ENCODE measurements around the gene TADA3. TPM values are rescaled to one million over a fixed set of nuclear protein-coding genes. Genes with fewer than 3 reads are reported as not detected.

TADA3 gene
- total and polyA plus RNA-seq, 10 donors = 33.6 to 73.7 (median 49.4) TPM

DNA sequence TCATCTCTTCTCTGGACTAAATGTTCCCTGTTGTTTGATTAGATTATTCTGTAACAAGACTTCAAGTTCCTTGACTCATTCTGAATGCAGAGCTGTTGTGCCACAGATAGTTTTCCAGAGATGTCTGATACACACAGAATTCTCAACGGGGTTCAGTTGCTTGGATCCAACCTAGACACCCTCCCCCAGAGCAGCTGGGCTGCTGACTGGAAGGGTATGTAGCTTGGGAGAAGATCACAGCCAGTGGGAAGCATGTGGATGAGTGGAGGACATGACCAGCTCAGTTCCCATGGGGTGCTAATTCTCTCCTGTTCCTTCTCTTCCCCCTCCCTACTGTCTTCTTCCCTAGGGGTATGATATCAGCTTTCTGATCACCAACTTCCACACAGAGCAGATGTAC lies 11.2 kb upstream of the TADA3 start:
- no peaks in the 10 kb centered on the region for H3K9me3 ChIP-seq
- no peak overlapping the region for H3K27ac ChIP-seq

DNA sequence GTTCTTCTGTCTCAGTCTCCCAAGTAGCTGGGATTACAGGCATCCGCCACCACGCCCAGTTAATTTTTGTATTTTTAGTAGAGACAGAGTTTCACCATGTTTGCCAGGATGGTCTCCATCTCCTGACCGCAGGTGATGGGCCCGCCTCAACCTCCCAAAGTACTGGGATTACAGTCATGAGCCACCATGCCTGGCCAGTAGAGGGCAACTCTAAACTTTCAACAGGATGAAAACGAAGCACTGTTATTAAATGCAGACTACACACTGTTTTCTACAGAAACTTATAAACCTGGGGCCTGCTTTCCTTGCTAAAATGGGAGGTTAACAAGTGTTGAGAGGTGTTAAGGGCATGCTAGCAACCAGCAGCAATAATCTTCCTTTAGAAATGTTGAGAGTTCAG lies 8.3 kb upstream of the TADA3 start:
- Histone ChIP-seq H3K4me1 (peaks cover 11 to 44% (median 20%) of the 10 kb centered on the region in 6 donors), H3K27me3 (replicated peaks in 1 of 7) (no peaks in the 10 kb centered on the region), H3K27ac (no peak overlapping the region), H3K9me3 (no peaks in the 10 kb centered on the region), H3K36me3 (peaks cover 19 to 100% (median 89%) of the 10 kb centered on the region in 6 donors), H3K4me3 (no peak overlapping the region)
- intact Hi-C loops (cut with DNase I; ENCODE audit: low total_unique reads) = no loop called here
- no peak for DNase-seq
- TF ChIP-seq POLR2AphosphoS5 (IDR thresholded peaks at IDR 0.05) (no peak), POLR2A (IDR thresholded peaks at IDR 0.05) (no peak)
- TF ChIP-seq, protein P1, sequence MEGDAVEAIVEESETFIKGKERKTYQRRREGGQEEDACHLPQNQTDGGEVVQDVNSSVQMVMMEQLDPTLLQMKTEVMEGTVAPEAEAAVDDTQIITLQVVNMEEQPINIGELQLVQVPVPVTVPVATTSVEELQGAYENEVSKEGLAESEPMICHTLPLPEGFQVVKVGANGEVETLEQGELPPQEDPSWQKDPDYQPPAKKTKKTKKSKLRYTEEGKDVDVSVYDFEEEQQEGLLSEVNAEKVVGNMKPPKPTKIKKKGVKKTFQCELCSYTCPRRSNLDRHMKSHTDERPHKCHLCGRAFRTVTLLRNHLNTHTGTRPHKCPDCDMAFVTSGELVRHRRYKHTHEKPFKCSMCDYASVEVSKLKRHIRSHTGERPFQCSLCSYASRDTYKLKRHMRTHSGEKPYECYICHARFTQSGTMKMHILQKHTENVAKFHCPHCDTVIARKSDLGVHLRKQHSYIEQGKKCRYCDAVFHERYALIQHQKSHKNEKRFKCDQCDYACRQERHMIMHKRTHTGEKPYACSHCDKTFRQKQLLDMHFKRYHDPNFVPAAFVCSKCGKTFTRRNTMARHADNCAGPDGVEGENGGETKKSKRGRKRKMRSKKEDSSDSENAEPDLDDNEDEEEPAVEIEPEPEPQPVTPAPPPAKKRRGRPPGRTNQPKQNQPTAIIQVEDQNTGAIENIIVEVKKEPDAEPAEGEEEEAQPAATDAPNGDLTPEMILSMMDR (IDR thresholded peaks at IDR 0.05 in 8 of 11, conservative IDR thresholded peaks at IDR 0.05 in 3 of 11) = no peak
- 88 to 94% (median 92%) methylated on average over 5 of the region's 5 CpGs for WGBS, 5 donors

More for the DNA sequence above, 11.2 kb upstream of the TADA3 start:
- TF ChIP-seq POLR2A (IDR thresholded peaks at IDR 0.05) (no peak), POLR2AphosphoS5 (IDR thresholded peaks at IDR 0.05) (no peak)
- TF ChIP-seq, protein P1 (IDR thresholded peaks at IDR 0.05 in 8 of 11, conservative IDR thresholded peaks at IDR 0.05 in 3 of 11) = no peak
- Histone ChIP-seq H3K4me3 (no peak overlapping the region), H3K27me3 (replicated peaks in 1 of 7) (no peaks in the 10 kb centered on the region), H3K36me3 (peaks cover 16 to 100% (median 88%) of the 10 kb centered on the region in 6 donors), H3K4me1 (peaks cover 0 to 40% (median 9%) of the 10 kb centered on the region in 6 donors)
- intact Hi-C loops (cut with DNase I; ENCODE audit: low total_unique reads) = no loop called here
- whole genome bisulfite sequencing, 5 donors = 80 to 100% (median 94%) methylated on average over 1 of the region's 1 CpG
- no peak for DNase-seq

DNA sequence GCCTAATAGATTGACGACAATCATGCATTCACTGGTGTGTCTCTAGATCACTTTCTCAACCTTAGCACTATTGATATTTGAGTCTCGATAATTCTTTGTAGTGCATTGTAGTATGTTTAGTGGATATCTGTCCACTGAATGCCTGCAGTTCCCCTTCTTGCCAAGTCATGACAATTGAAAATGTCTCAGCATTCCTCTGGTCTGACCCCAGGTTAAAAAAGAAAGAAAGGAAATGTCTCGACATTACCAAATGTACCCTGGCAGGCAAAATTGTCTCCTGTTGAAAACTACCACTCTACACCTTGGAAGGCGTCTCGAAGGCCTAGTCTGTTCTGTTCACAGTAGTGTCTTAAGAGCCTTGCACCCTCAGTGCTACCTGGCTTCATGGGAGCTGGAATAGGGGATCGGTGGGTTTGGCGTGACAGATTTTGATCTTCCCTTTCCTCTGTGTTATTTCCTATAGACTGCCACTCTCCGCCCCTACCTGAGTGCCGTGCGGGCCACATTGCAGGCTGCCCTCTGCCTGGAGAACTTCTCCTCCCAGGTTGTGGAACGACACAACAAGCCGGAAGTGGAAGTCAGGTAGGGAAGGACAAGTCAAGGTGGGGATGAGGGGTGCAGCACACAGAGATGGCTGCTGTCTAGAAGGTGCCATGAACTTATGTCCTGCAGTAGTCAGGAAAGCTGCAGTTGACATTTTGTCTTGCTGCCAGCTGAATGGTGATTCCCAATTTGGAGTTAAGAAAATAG lies 5.1 kb upstream of the TADA3 start:
- H3K4me3 ChIP-seq = no peak overlapping the region
- TF ChIP-seq, protein P1 (IDR thresholded peaks at IDR 0.05 in 8 of 11, conservative IDR thresholded peaks at IDR 0.05 in 3 of 11) = no peak
- TF ChIP-seq POLR2A (IDR thresholded peaks at IDR 0.05) (no peak), POLR2AphosphoS5 (IDR thresholded peaks at IDR 0.05) (no peak)
- H3K9me3 ChIP-seq = no peaks in the 10 kb centered on the region
- H3K27me3 ChIP-seq (replicated peaks in 1 of 7) = no peaks in the 10 kb centered on the region
- H3K4me1 ChIP-seq = peaks cover 27 to 66% (median 43%) of the 10 kb centered on the region in 6 donors
- 89 to 94% (median 90%) methylated on average over 12 of the region's 12 CpGs for WGBS, 5 donors
- DNase-seq = no peak
- intact Hi-C loops (cut with DNase I; ENCODE audit: low total_unique reads) = no loop called here
- peaks cover 15 to 84% (median 60%) of the 10 kb centered on the region in 6 donors for H3K36me3 ChIP-seq
- H3K27ac ChIP-seq = peak overlapping the region in 1 of 8 donors; percentile 4

DNA sequence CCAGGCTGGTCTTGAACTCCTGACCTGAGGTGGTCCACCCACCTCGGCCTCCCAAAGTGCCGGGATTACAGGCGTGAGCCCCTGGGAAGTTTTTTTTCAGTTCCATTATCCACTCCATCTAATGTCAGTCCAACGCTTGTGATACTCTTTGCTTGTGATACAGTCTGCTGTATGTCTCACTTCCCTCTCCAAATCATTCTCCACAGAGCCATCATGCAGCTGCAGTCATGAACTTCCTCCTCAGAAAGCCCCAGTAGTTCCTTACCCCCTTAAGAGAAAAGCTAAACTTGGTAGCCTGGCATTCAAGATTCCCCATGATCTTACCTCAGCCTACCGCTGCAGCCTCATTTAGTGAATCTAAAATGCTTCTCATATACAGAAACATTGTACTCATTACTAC lies 2.9 kb upstream of the TADA3 start:
- DNase-seq = no peak
- H3K4me1 ChIP-seq = peaks cover 34 to 87% (median 63%) of the 10 kb centered on the region in 6 donors
- H3K36me3 ChIP-seq = peaks cover 9 to 72% (median 41%) of the 10 kb centered on the region in 6 donors
- intact Hi-C loops (cut with DNase I; ENCODE audit: low total_unique reads) = no loop called here
- no peaks in the 10 kb centered on the region for H3K27me3 ChIP-seq (replicated peaks in 1 of 7)
- peak overlapping the region in 7 of 8 donors; percentile 22 to 99 (median 96) for H3K27ac ChIP-seq
- 61 to 70% (median 64%) methylated on average over 5 of the region's 5 CpGs for WGBS, 5 donors
- peak overlapping the region in 2 of 8 donors; percentile 4 to 31 for H3K4me3 ChIP-seq
- H3K9me3 ChIP-seq = no peaks in the 10 kb centered on the region
- TF ChIP-seq POLR2A (IDR thresholded peaks at IDR 0.05) (no peak), POLR2AphosphoS5 (IDR thresholded peaks at IDR 0.05) (peak in 1 of 3 donors; percentile 40)
- TF ChIP-seq, protein P1 (IDR thresholded peaks at IDR 0.05 in 8 of 11, conservative IDR thresholded peaks at IDR 0.05 in 3 of 11) = no peak
